Fibroblast of lung (primary cell): ENCODE results near the gene NFASC. TPM values are rescaled to one million over a fixed set of nuclear protein-coding genes. Genes with fewer than 3 reads are reported as not detected.
A peak's percentile ranks its signal among the peaks of the same experiment; 100 is the strongest.

Source experiments
- DNase-seq, 2 donors: peaks; one replicate each; pipeline versions ENCODE4 v3.0.0 to v3.0.0-alpha.2; 2010; ENCODE audit warnings: low read depth in 2 of 2
- H2AFZ ChIP-seq: 2 replicates; pipeline ENCODE4 v1.5.1; 2012; ENCODE audit warnings: low read length, control low read depth, inconsistent platforms
- H3K27ac ChIP-seq: 2 replicates; pipeline ENCODE4 v1.5.1; 2011; ENCODE audit warnings: low read length, control low read depth; ENCODE audit not compliant: insufficient read depth
- H3K27me3 ChIP-seq: 2 replicates; pipeline ENCODE4 v1.5.1; 2011; ENCODE audit warnings: mild to moderate bottlenecking, low read length; ENCODE audit not compliant: control insufficient read depth, insufficient read depth
- H3K36me3 ChIP-seq: 2 replicates; pipeline ENCODE4 v1.5.1; 2011; ENCODE audit warnings: low read length; ENCODE audit not compliant: control insufficient read depth, insufficient read depth
- H3K4me1 ChIP-seq: 2 replicates; pipeline ENCODE4 v1.5.1; 2011; ENCODE audit warnings: low read length; ENCODE audit not compliant: control insufficient read depth, insufficient read depth; ENCODE audit errors: extremely low read depth
- H3K4me2 ChIP-seq: 2 replicates; pipeline ENCODE4 v1.5.1; 2011; ENCODE audit warnings: low read length, control low read depth; ENCODE audit not compliant: insufficient read depth; ENCODE audit errors: extremely low read depth
- H3K4me3 ChIP-seq, 4 experiments: fragments of 200-600 bp in 1 of 4; sonication (generic) in 1 of 4; replicated peaks in 1 of 4; 2 replicates each; pipeline ENCODE4 v1.5.1; 2011 to 2016; ENCODE audit warnings: low read length in 4 of 4, low read depth in 3 of 4, mild to moderate bottlenecking in 3 of 4, control low read depth in 2 of 4, inconsistent platforms in 1 of 4, mixed read lengths in 1 of 4; ENCODE audit not compliant: insufficient read depth in 1 of 4; ENCODE audit errors: control extremely low read depth in 1 of 4
- H3K79me2 ChIP-seq: 2 replicates; pipeline ENCODE4 v1.5.1; 2012; ENCODE audit warnings: mild to moderate bottlenecking, low read length, inconsistent platforms; ENCODE audit not compliant: control insufficient read depth, insufficient read depth
- H3K9ac ChIP-seq: 2 replicates; pipeline ENCODE4 v1.5.1; 2011; ENCODE audit warnings: mild to moderate bottlenecking, low read length, control low read depth; ENCODE audit not compliant: insufficient read depth
- H3K9me3 ChIP-seq: 2 replicates; pipeline ENCODE4 v1.5.1; 2012; ENCODE audit warnings: low read depth, low read length; ENCODE audit not compliant: control insufficient read depth, insufficient read depth
- H4K20me1 ChIP-seq: 2 replicates; pipeline ENCODE4 v1.5.1; 2011; ENCODE audit warnings: low read length; ENCODE audit not compliant: control insufficient read depth, insufficient read depth; ENCODE audit errors: extremely low read depth
- EZH2 ChIP-seq: IDR thresholded peaks from 2 replicates; pipeline ENCODE4 v1.5.1; 2012; ENCODE audit warnings: low read length, control low read depth, mild to moderate bottlenecking; ENCODE audit errors: missing control alignments
- polyA plus RNA-seq, 2 donors: library from polyadenylated mRNA; depleted of rRNA in 1 of 2; stranded (reverse) in 1 of 2; unstranded in 1 of 2; fragments of >200 nt; gene quantifications; 2 replicates each; pipeline ENCODE4 v1.2.1, GENCODE V29; 2011 to 2012; ENCODE audit warnings: missing spikeins in 1 of 2
- total RNA-seq: library from RNA; depleted of rRNA; stranded (reverse); fragments of >200 nt; gene quantifications from 2 replicates; pipeline ENCODE4 v1.2.1, GENCODE V29; 2014
- TF ChIP-seq, protein P1 (sequence below), 2 donors: IDR thresholded peaks in 1 of 2; conservative IDR thresholded peaks in 1 of 2; 1 replicate in 1 of 2; 2 replicates in 1 of 2; pipeline ENCODE4 v1.5.1; 2011 to 2012; ENCODE audit warnings: low read length in 2 of 2, control low read depth in 1 of 2, inconsistent platforms in 1 of 2, low read depth in 1 of 2, mild to moderate bottlenecking in 1 of 2

Gene NFASC
- total and polyA plus RNA-seq, 2 donors (not counting 1 experiment from before 2014, with no cell fraction given), result 13.4 to 16.5 TPM

DNA sequence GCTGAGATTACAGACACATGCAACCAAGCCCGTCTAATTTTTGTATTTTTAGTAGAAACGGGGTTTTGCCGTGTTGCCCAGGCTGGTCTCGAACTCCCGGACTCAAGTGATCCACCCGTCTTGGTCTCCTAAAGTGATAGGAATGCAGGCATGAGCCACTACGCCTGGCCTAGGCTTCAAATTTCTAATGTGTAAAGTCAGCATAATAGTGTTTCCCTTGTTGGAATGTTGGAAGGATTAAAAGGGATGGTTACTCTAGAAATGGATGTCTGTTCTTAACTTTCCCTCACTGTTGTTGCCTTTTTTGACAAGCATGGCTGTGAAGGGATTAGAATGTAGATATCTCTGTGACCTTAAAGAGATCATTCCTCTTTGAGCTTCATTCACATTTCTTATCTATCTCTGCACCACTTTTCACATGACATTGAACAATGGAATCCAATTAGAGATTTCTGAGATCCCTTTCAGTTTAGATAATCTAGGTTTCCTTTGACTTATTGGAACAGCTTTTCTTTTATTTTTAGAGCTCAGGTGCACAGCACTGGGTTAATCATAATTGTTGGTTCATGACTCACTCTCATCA is 33.7 kb downstream of the NFASC start:
- Histone ChIP-seq H3K27ac (no peak overlapping the region), H3K9ac (no peak overlapping the region), H3K9me3 (no peaks in the 10 kb centered on the region)

DNA sequence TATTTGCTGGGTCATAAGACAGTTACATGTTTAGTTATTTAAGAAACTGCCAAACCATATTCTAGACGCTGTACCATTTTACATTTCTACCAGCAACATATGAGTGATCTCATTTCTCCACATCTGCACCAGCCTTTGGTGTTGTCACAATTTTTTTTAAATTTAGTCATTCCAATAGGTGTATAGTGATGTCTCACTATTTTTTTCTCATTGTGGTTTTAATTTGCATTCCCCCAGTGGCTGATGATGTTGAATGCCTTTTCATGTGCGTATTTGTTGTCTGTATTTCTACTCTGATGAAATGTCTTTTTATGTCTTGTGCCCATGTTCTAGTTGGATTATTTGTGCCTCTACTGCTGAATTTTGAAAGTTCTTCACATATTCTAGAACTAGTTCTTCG is 38.4 kb downstream of the NFASC start:
- DNase-seq, result peak in 1 of 2 donors; percentile 74
- H3K9me3 ChIP-seq, result no peaks in the 10 kb centered on the region
- no peak overlapping the region for H3K4me3 ChIP-seq
- no peak overlapping the region for H3K9ac ChIP-seq
- no peaks in the 10 kb centered on the region for H3K4me1 ChIP-seq
- H3K79me2 ChIP-seq, result no peaks in the 10 kb centered on the region
- TF ChIP-seq, protein P1, sequence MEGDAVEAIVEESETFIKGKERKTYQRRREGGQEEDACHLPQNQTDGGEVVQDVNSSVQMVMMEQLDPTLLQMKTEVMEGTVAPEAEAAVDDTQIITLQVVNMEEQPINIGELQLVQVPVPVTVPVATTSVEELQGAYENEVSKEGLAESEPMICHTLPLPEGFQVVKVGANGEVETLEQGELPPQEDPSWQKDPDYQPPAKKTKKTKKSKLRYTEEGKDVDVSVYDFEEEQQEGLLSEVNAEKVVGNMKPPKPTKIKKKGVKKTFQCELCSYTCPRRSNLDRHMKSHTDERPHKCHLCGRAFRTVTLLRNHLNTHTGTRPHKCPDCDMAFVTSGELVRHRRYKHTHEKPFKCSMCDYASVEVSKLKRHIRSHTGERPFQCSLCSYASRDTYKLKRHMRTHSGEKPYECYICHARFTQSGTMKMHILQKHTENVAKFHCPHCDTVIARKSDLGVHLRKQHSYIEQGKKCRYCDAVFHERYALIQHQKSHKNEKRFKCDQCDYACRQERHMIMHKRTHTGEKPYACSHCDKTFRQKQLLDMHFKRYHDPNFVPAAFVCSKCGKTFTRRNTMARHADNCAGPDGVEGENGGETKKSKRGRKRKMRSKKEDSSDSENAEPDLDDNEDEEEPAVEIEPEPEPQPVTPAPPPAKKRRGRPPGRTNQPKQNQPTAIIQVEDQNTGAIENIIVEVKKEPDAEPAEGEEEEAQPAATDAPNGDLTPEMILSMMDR (conservative IDR thresholded peaks at IDR 0.05 in 1 of 2, IDR thresholded peaks at IDR 0.05 in 1 of 2; ENCODE audit: low read depth in 1 of 2, low read length in 2 of 2), result no peak
- no peak for TF ChIP-seq EZH2
- no peak overlapping the region for H2AFZ ChIP-seq
- H3K4me2 ChIP-seq, result no peak overlapping the region
- H3K36me3 ChIP-seq, result no peaks in the 10 kb centered on the region
- no peaks in the 10 kb centered on the region for H4K20me1 ChIP-seq
- H3K27me3 ChIP-seq, result no peaks in the 10 kb centered on the region
- no peak overlapping the region for H3K27ac ChIP-seq

More for the DNA sequence above, 33.7 kb downstream of the NFASC start:
- Histone ChIP-seq H3K4me3 (no peak overlapping the region), H3K27me3 (no peaks in the 10 kb centered on the region), H3K4me1 (no peaks in the 10 kb centered on the region), H3K4me2 (no peak overlapping the region), H3K79me2 (no peaks in the 10 kb centered on the region), H2AFZ (no peak overlapping the region), H4K20me1 (no peaks in the 10 kb centered on the region), H3K36me3 (no peaks in the 10 kb centered on the region)
- TF ChIP-seq EZH2, result no peak
- TF ChIP-seq, protein P1 (conservative IDR thresholded peaks at IDR 0.05 in 1 of 2, IDR thresholded peaks at IDR 0.05 in 1 of 2; ENCODE audit: low read depth in 1 of 2, low read length in 2 of 2), result no peak
- peak in 1 of 2 donors; percentile 58 for DNase-seq

DNA sequence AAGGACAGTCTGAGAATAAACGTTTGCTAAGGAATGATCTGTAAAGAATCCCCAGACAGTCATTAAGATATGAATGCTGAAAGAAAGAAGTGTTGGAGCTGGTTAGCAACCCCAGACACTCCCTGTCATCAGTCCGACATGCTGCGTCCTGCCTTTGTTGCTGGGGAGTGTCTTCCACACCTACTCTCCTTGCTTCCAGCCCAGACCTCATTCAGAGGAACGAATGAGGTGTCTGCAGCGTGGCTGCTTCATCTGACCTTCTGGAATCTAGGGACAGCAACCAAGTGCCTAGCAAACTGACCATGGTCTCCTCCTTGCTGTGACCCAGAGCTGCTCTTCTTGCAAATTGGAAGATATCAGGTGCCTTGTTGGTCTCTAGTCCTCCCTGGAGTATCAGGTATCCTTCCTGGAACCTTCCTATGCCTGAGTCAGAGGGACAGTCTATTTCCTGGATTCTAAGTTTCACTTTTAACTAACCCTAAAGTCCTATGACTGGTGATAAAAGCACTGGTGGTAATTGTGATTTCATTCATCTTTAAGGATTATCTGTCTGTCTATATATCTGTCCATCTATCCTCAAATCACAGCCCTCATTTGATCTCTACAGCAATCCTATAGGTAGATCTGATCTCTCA is 45.3 kb downstream of the NFASC start:
- H3K36me3 ChIP-seq, result no peaks in the 10 kb centered on the region
- no peaks in the 10 kb centered on the region for H3K4me1 ChIP-seq
- peak overlapping the region; percentile 2 for H3K4me2 ChIP-seq
- no peaks in the 10 kb centered on the region for H3K27me3 ChIP-seq
- DNase-seq, result no peak
- H4K20me1 ChIP-seq, result no peaks in the 10 kb centered on the region
- no peaks in the 10 kb centered on the region for H3K79me2 ChIP-seq
- no peak overlapping the region for H3K9ac ChIP-seq
- no peaks in the 10 kb centered on the region for H3K9me3 ChIP-seq
- no peak overlapping the region for H3K27ac ChIP-seq
- H2AFZ ChIP-seq, result no peak overlapping the region
- no peak overlapping the region for H3K4me3 ChIP-seq
- no peak for TF ChIP-seq EZH2
- TF ChIP-seq, protein P1 (conservative IDR thresholded peaks at IDR 0.05 in 1 of 2, IDR thresholded peaks at IDR 0.05 in 1 of 2; ENCODE audit: low read depth in 1 of 2, low read length in 2 of 2), result no peak
